HCT116 (cell line): Measurements from ENCODE around the gene NR2F6.
A peak's percentile ranks its signal among the peaks of the same experiment; 100 is the strongest.

ENCODE experiments used
- CEBPB ChIP-seq: IDR thresholded peaks from 2 replicates; pipeline ENCODE4 v1.6.1; 2012; ENCODE audit warnings: low read depth
- EZH2 ChIP-seq: fragments of 200-600 bp; sonication (generic); IDR thresholded peaks from 2 replicates; pipeline ENCODE4 v1.6.1; 2017; ENCODE audit warnings: antibody characterized with exemption, mixed run types
- JUND ChIP-seq: IDR thresholded peaks from 2 replicates; pipeline ENCODE4 v1.6.1; 2012
- POLR2A ChIP-seq: IDR thresholded peaks from 2 replicates; pipeline ENCODE4 v1.7.0; 2011; ENCODE audit warnings: borderline replicate concordance; ENCODE audit not compliant: insufficient read depth, insufficient read length; ENCODE audit errors: extremely low read depth
- SRF ChIP-seq: IDR thresholded peaks from 2 replicates; pipeline ENCODE4 v1.6.1; 2012; ENCODE audit warnings: low read depth
- TCF7L2 ChIP-seq: IDR thresholded peaks from 2 replicates; pipeline ENCODE4 v1.7.0; 2011; ENCODE audit warnings: borderline replicate concordance, inconsistent platforms; ENCODE audit not compliant: insufficient read depth, insufficient read length; ENCODE audit errors: extremely low read depth
- ZFX ChIP-seq: fragments of 450-650 bp; IDR thresholded peaks from 2 replicates; pipeline ENCODE4 v1.6.1; 2017
- ZNF274 ChIP-seq: fragments of 200-500 bp; sonication (Bioruptor generic); IDR thresholded peaks from 2 replicates; pipeline ENCODE4 v1.6.1; 2014; ENCODE audit warnings: mild to moderate bottlenecking, low read depth, low read length, inconsistent platforms
- TF ChIP-seq, protein P1 (sequence below), 3 experiments: fragments of 200-600 bp in 1 of 3; sonication (generic) in 1 of 3; IDR thresholded peaks in 2 of 3; conservative IDR thresholded peaks in 1 of 3; 2 replicates each; pipeline ENCODE4 v1.5.1; 2012 to 2017; ENCODE audit warnings: low read depth in 2 of 3, low read length in 2 of 3, antibody characterized with exemption in 1 of 3, borderline replicate concordance in 1 of 3, control low read depth in 1 of 3, mild to moderate bottlenecking in 1 of 3, mixed read lengths in 1 of 3, mixed run types in 1 of 3, moderate library complexity in 1 of 3; ENCODE audit not compliant: insufficient read depth in 1 of 3
- TF ChIP-seq, protein P2 (sequence below): IDR thresholded peaks from 2 replicates; pipeline ENCODE4 v1.6.1; 2012; ENCODE audit warnings: low read depth

DNA sequence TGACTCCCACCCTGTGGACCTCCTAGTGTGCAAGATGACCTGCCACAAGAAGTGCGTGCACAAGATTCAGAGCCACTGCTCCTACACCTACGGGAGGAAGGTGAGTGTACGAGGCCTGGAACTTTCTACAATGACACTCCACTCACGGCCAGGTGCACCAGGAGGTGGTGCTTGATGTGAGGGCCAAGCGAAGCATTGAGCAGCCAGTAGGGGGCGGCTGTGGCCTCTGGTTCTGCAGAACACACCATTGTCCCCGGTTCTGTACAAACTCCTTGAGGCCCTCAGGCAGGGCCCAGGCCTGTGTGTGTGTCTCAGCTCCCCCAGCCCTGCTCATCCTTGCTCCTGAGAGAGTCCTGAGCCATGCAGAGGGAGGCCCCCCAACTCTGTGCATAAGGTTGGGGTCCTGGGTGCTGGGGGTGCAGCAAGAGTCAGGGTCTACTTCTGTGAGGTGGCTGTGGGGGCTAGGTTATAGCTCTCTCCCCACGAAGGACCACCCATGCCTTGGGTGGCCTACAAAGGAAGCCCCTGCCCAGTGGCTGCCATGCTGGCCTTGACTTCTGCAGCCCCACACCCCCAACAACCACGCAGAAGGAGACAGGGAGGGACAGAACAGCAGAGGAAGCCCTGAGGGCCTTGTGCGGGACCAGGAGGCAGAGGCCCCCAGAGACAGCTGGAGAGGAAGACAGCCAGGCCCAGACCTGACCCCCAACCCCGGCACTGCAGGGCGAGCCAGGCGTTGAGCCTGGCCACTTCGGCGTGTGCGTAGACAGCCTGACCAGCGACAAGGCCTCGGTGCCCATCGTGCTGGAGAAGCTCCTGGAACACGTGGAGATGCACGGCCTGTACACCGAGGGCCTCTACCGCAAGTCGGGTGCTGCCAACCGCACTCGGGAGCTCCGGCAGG, 40.2 kb downstream of the NR2F6 start:
- TF ChIP-seq, protein P1, sequence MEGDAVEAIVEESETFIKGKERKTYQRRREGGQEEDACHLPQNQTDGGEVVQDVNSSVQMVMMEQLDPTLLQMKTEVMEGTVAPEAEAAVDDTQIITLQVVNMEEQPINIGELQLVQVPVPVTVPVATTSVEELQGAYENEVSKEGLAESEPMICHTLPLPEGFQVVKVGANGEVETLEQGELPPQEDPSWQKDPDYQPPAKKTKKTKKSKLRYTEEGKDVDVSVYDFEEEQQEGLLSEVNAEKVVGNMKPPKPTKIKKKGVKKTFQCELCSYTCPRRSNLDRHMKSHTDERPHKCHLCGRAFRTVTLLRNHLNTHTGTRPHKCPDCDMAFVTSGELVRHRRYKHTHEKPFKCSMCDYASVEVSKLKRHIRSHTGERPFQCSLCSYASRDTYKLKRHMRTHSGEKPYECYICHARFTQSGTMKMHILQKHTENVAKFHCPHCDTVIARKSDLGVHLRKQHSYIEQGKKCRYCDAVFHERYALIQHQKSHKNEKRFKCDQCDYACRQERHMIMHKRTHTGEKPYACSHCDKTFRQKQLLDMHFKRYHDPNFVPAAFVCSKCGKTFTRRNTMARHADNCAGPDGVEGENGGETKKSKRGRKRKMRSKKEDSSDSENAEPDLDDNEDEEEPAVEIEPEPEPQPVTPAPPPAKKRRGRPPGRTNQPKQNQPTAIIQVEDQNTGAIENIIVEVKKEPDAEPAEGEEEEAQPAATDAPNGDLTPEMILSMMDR (IDR thresholded peaks at IDR 0.05 in 2 of 3, conservative IDR thresholded peaks at IDR 0.05 in 1 of 3; ENCODE audit: borderline replicate concordance in 1 of 3, insufficient read depth in 1 of 3, low read depth in 2 of 3, low read length in 2 of 3), result peak; percentile 78 to 86 (median 85)
- TF ChIP-seq SRF (no peak), EZH2 (no peak), CEBPB (no peak), POLR2A (no peak), ZFX (no peak), TCF7L2 (no peak), JUND (no peak), ZNF274 (no peak)
- TF ChIP-seq, protein P2, sequence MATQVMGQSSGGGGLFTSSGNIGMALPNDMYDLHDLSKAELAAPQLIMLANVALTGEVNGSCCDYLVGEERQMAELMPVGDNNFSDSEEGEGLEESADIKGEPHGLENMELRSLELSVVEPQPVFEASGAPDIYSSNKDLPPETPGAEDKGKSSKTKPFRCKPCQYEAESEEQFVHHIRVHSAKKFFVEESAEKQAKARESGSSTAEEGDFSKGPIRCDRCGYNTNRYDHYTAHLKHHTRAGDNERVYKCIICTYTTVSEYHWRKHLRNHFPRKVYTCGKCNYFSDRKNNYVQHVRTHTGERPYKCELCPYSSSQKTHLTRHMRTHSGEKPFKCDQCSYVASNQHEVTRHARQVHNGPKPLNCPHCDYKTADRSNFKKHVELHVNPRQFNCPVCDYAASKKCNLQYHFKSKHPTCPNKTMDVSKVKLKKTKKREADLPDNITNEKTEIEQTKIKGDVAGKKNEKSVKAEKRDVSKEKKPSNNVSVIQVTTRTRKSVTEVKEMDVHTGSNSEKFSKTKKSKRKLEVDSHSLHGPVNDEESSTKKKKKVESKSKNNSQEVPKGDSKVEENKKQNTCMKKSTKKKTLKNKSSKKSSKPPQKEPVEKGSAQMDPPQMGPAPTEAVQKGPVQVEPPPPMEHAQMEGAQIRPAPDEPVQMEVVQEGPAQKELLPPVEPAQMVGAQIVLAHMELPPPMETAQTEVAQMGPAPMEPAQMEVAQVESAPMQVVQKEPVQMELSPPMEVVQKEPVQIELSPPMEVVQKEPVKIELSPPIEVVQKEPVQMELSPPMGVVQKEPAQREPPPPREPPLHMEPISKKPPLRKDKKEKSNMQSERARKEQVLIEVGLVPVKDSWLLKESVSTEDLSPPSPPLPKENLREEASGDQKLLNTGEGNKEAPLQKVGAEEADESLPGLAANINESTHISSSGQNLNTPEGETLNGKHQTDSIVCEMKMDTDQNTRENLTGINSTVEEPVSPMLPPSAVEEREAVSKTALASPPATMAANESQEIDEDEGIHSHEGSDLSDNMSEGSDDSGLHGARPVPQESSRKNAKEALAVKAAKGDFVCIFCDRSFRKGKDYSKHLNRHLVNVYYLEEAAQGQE, result no peak
